ENCODE results near the gene PCK2.

PCK2 gene

DNA sequence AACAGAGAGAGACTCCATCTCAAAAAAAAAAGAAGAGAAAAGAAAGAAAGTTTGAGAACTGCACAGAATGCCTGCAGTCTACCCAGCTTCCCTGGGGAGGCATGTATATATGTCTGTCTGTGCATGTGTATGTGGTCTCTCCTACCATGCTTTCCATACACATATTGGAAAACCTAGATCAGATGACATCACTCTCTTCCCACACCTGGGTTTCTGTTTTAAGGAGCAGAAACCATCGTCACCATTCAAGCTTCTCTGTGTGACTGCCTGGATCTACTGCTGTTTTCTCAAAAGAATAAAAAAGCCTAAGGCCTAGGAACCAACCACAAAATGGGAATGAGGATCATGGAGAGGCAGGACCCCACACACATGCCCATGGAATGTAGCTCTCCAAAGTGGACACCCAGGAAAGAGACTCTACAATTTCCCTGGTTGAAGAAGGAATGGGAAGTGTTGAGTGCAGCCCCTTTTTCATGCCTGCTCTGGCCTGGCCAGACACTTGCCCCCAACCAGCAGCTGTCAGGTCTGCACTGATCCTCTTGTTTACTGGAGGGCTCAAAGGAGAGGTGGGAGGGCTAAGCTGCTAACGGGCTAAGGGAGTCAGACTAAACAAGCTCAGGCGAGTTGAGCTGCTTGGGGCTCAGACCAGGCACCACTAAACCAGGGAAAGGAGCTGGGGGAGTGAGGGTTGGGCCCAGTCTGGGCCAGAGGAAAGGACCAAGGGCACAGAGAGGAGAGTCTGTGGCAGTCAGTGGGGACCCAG, 7.7 kb upstream of the PCK2 start:
- WGBS, 2 experiments: 41 to 45% methylated on average over 3 of the region's 3 CpGs
- peaks cover 8% of the 10 kb centered on the region for H3K4me1 ChIP-seq (ENCODE audit: control insufficient read depth, insufficient read depth, low read length)
- H3K27ac ChIP-seq (ENCODE audit: insufficient read depth, low read depth, low read length, poor library complexity, severe bottlenecking): no peak overlapping the region
- H3K36me3 ChIP-seq (ENCODE audit: control insufficient read depth, insufficient read depth, low read length): no peaks in the 10 kb centered on the region
- no peaks in the 10 kb centered on the region for H3K9me3 ChIP-seq (ENCODE audit: control insufficient read depth, low read length)
- H3K4me3 ChIP-seq (ENCODE audit: insufficient read depth, low read depth, low read length): no peak overlapping the region
- peaks cover 30% of the 10 kb centered on the region for H3K27me3 ChIP-seq (ENCODE audit: control insufficient read depth, insufficient read depth, low read length, poor library complexity, severe bottlenecking)

- Histone ChIP-seq H3K9me3 (ENCODE audit: control insufficient read depth, low read length) (no peaks in the 10 kb centered on the region), H3K4me3 (ENCODE audit: insufficient read depth, low read depth, low read length) (no peak overlapping the region), H3K27me3 (ENCODE audit: control insufficient read depth, insufficient read depth, low read length, poor library complexity, severe bottlenecking) (peaks cover 23% of the 10 kb centered on the region), H3K36me3 (ENCODE audit: control insufficient read depth, insufficient read depth, low read length) (no peaks in the 10 kb centered on the region), H3K27ac (ENCODE audit: insufficient read depth, low read depth, low read length, poor library complexity, severe bottlenecking) (no peak overlapping the region), H3K4me1 (ENCODE audit: control insufficient read depth, insufficient read depth, low read length) (peaks cover 4% of the 10 kb centered on the region)
- 86 to 92% methylated on average over 1 of the region's 1 CpG for WGBS, 2 experiments
Observed at GRCh38 chr14:24087004-24087403, 7.1 kb upstream of the PCK2 start.

DNA sequence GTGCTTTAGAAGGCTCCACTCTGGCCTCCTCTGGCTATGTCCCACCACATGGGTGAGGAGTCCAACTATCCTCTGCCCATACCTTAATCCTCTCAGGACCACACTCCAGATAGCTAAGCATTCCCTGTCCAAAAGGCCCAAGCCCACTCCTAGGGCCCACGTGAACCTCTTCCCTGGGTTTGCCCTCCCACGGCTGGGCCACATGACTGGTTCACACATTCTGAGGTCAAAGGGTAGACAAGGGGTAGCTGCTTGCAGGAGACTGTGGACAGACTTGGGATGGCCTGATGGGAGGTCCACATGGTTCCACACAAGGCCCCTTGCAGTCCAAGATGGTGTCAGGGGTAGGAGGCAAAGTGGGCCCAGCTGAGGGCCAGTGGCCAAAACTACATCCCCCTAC, 6.0 kb upstream of the PCK2 start:
- Histone ChIP-seq H3K36me3 (ENCODE audit: control insufficient read depth, insufficient read depth, low read length) (no peaks in the 10 kb centered on the region), H3K27me3 (ENCODE audit: control insufficient read depth, insufficient read depth, low read length, poor library complexity, severe bottlenecking) (peaks cover 13% of the 10 kb centered on the region), H3K27ac (ENCODE audit: insufficient read depth, low read depth, low read length, poor library complexity, severe bottlenecking) (no peak overlapping the region), H3K9me3 (ENCODE audit: control insufficient read depth, low read length) (no peaks in the 10 kb centered on the region), H3K4me1 (ENCODE audit: control insufficient read depth, insufficient read depth, low read length) (no peaks in the 10 kb centered on the region), H3K4me3 (ENCODE audit: insufficient read depth, low read depth, low read length) (no peak overlapping the region)
- 95 to 98% methylated on average over 2 of the region's 2 CpGs for WGBS, 2 experiments

- H3K27me3 ChIP-seq (ENCODE audit: control insufficient read depth, insufficient read depth, low read length, poor library complexity, severe bottlenecking): peaks cover 3% of the 10 kb centered on the region
- peaks cover 2% of the 10 kb centered on the region for H3K4me1 ChIP-seq (ENCODE audit: control insufficient read depth, insufficient read depth, low read length)
- 90 to 93% methylated on average over 5 to 6 of the region's 6 CpGs for WGBS, 2 experiments
- no peaks in the 10 kb centered on the region for H3K9me3 ChIP-seq (ENCODE audit: control insufficient read depth, low read length)
- H3K27ac ChIP-seq (ENCODE audit: insufficient read depth, low read depth, low read length, poor library complexity, severe bottlenecking): no peak overlapping the region
- H3K4me3 ChIP-seq (ENCODE audit: insufficient read depth, low read depth, low read length): no peak overlapping the region
- no peaks in the 10 kb centered on the region for H3K36me3 ChIP-seq (ENCODE audit: control insufficient read depth, insufficient read depth, low read length)
Observed at GRCh38 chr14:24089890-24090289, 4.2 kb upstream of the PCK2 start.

DNA sequence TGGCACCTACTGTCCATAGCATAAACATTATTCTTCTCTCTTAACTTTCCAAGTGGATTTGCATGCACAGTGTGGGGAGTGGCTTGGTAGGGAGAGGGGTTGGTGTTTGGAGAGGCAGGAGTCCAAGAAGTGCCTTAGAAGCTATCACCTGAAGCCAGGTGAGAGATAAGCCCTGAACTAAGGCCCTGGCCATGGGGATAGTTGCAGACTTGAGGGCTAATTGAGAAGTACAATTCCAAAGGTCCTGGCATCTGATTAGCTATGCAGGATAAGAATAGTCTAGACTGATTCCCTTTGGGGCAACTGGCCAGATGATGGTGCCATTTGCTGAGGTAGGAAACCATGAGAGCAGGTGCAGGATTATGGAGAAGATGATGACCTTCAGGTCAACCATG, 2.0 kb upstream of the PCK2 start:
- H3K4me3 ChIP-seq (ENCODE audit: insufficient read depth, low read depth, low read length): no peak overlapping the region
- peaks cover 8% of the 10 kb centered on the region for H3K4me1 ChIP-seq (ENCODE audit: control insufficient read depth, insufficient read depth, low read length)

GRCh38 chr14:24092505-24093206, 1.5 kb upstream of the PCK2 start:
- Histone ChIP-seq H3K27me3 (ENCODE audit: control insufficient read depth, insufficient read depth, low read length, poor library complexity, severe bottlenecking) (peaks cover 3% of the 10 kb centered on the region), H3K27ac (ENCODE audit: insufficient read depth, low read depth, low read length, poor library complexity, severe bottlenecking) (no peak overlapping the region), H3K4me3 (ENCODE audit: insufficient read depth, low read depth, low read length) (no peak overlapping the region), H3K36me3 (ENCODE audit: control insufficient read depth, insufficient read depth, low read length) (no peaks in the 10 kb centered on the region), H3K4me1 (ENCODE audit: control insufficient read depth, insufficient read depth, low read length) (peaks cover 8% of the 10 kb centered on the region), H3K9me3 (ENCODE audit: control insufficient read depth, low read length) (no peaks in the 10 kb centered on the region)
- 92 to 95% methylated on average over 4 of the region's 4 CpGs for WGBS, 2 experiments

More for the DNA sequence above, 2.0 kb upstream of the PCK2 start:
- Histone ChIP-seq H3K27ac (ENCODE audit: insufficient read depth, low read depth, low read length, poor library complexity, severe bottlenecking) (no peak overlapping the region), H3K36me3 (ENCODE audit: control insufficient read depth, insufficient read depth, low read length) (no peaks in the 10 kb centered on the region), H3K27me3 (ENCODE audit: control insufficient read depth, insufficient read depth, low read length, poor library complexity, severe bottlenecking) (peaks cover 3% of the 10 kb centered on the region), H3K9me3 (ENCODE audit: control insufficient read depth, low read length) (no peaks in the 10 kb centered on the region)

DNA sequence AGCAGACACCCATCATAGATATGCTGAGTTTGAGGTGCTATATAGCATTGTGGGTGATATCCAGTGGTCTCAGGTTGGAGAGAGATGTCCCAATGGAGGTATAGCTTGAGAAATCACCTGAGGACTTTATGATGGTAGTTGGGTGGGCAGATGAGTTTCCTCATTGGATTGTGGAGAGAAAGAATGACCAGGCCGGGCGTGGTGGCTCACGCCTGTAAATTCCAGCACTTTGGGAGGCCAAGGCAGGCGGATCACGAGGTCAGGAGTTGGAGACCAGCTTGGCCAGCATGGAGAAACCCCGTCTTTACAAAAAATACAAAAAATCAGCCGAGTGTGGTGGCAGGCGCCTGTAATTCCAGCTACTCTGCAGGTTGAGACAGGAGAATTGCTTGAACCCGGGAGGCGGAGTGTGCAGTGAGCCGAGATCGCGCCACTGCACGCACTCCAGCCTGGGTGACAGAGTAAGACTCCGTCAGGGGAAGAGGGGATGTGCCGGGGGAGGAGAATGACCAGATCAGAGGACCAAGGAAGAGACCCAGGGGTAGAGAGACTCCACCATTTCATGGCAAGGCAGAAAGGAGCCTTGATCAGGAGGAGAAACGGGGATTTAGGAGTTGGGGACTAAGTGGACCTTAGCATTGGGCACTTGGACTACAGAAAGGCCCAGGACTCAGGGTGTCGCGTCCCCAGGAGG, 757 bp upstream of the PCK2 start:
- H3K36me3 ChIP-seq (ENCODE audit: control insufficient read depth, insufficient read depth, low read length): no peaks in the 10 kb centered on the region
- H3K27ac ChIP-seq (ENCODE audit: insufficient read depth, low read depth, low read length, poor library complexity, severe bottlenecking): peak overlapping the region; percentile 60
- 81 to 83% methylated on average over 19 of the region's 19 CpGs for WGBS, 2 experiments
- no peaks in the 10 kb centered on the region for H3K9me3 ChIP-seq (ENCODE audit: control insufficient read depth, low read length)
- peaks cover 3% of the 10 kb centered on the region for H3K27me3 ChIP-seq (ENCODE audit: control insufficient read depth, insufficient read depth, low read length, poor library complexity, severe bottlenecking)
- peak overlapping the region; percentile 72 for H3K4me3 ChIP-seq (ENCODE audit: insufficient read depth, low read depth, low read length)
- H3K4me1 ChIP-seq (ENCODE audit: control insufficient read depth, insufficient read depth, low read length): peaks cover 8% of the 10 kb centered on the region

DNA sequence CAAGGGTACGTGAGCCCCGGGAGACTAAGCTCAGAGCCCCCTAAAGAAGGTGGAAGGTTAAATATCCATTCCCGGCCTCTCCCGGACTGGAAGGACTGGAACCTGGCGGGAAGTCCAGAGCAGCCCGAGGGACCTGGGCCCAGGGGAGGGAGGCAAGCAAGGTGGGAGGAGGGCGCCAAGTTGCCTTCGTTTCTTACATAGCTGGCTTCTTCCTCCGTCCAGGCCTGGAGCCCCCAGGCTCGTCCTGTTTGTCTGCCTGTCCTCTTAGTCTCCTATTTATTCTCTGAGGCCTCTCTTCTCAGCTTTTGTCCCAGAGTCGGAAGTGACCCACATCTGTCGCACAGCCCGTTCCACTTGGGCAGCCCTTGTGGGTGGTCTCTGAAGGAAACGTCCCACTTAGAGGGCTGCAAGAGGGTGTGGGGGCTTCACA, 745 bp downstream of the PCK2 start:
- 11 to 12% methylated on average over 14 of the region's 14 CpGs for WGBS, 2 experiments
- H3K27ac ChIP-seq (ENCODE audit: insufficient read depth, low read depth, low read length, poor library complexity, severe bottlenecking): no peak overlapping the region
- H3K9me3 ChIP-seq (ENCODE audit: control insufficient read depth, low read length): no peaks in the 10 kb centered on the region
- peaks cover 3% of the 10 kb centered on the region for H3K27me3 ChIP-seq (ENCODE audit: control insufficient read depth, insufficient read depth, low read length, poor library complexity, severe bottlenecking)
- peak overlapping the region; percentile 72 for H3K4me3 ChIP-seq (ENCODE audit: insufficient read depth, low read depth, low read length)
- H3K36me3 ChIP-seq (ENCODE audit: control insufficient read depth, insufficient read depth, low read length): no peaks in the 10 kb centered on the region
- H3K4me1 ChIP-seq (ENCODE audit: control insufficient read depth, insufficient read depth, low read length): peaks cover 8% of the 10 kb centered on the region

GRCh38 chr14:24095271-24096068, 1.4 kb downstream of the PCK2 start:
- no peaks in the 10 kb centered on the region for H3K9me3 ChIP-seq (ENCODE audit: control insufficient read depth, low read length)
- 53 to 55% methylated on average over 12 of the region's 12 CpGs for WGBS, 2 experiments
- H3K4me1 ChIP-seq (ENCODE audit: control insufficient read depth, insufficient read depth, low read length): peaks cover 8% of the 10 kb centered on the region
- peaks cover 3% of the 10 kb centered on the region for H3K27me3 ChIP-seq (ENCODE audit: control insufficient read depth, insufficient read depth, low read length, poor library complexity, severe bottlenecking)
- peak overlapping the region; percentile 72 for H3K4me3 ChIP-seq (ENCODE audit: insufficient read depth, low read depth, low read length)
- no peaks in the 10 kb centered on the region for H3K36me3 ChIP-seq (ENCODE audit: control insufficient read depth, insufficient read depth, low read length)
- no peak overlapping the region for H3K27ac ChIP-seq (ENCODE audit: insufficient read depth, low read depth, low read length, poor library complexity, severe bottlenecking)
